GM19452 (cell line): ENCODE results near the gene ROR2.

ENCODE experiments used
- ATAC-seq: cut with Tn5 transposase; IDR thresholded peaks from one replicate; pipeline ENCODE4 v1.9.1; 2021; ENCODE audit not compliant: unreplicated experiment

Gene ROR2

DNA sequence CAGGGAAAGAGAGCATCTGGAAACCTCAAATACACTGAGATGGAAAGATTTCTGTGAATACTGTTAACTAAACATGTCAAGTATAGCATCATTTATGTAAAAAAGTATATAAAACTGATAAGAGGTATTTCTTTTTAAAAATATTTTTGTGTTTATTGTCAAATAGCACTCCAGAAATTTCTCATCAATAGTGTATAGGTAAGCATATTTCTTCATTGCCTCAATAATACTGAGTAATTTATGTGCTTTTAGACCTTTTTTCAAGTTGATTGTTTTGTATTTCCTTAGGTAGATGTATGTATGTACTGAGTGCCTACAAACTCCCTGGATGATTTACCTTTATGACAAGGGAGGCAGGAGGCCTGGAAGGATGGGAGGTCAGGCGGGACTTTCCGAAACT, 196.3 kb downstream of the ROR2 start:
- ATAC-seq, result no peak

DNA sequence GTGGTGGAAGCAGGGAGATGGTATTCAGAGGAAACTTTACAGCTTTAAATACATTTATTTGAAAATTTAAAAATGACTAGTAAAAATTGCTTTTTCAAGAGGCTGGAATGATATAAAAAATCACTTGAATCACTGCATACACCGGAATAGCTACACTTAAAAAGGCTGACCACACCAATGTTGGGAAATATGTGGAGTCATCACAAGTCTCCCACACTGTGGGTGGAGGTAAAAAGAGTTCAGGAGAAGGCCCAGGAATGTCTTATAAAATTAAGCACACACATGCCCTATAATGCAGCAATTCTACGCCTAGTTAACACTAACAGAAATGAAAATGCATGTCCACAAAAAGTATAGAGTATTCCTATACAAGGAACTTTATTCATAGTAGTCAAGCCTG, 198.1 kb downstream of the ROR2 start:
- no peak for ATAC-seq

DNA sequence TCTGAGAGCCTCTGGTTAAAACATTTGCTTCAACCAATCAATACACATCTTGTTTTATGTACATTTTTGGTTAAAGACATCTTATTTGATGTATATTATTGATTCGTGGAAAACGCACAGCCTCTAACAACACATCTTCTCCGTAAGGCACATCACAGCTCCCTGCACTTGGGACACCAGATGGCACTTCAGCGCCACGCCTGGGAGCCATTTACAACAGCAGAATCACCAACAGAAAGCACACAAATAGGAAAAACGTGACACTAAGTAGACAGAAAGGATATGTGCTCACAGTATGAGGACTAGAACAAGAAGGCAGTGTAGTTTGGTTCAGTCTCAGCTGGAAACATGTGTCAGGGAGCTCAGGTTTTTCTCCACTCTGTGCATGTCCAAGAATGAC, 199.7 kb downstream of the ROR2 start:
- ATAC-seq, result no peak

DNA sequence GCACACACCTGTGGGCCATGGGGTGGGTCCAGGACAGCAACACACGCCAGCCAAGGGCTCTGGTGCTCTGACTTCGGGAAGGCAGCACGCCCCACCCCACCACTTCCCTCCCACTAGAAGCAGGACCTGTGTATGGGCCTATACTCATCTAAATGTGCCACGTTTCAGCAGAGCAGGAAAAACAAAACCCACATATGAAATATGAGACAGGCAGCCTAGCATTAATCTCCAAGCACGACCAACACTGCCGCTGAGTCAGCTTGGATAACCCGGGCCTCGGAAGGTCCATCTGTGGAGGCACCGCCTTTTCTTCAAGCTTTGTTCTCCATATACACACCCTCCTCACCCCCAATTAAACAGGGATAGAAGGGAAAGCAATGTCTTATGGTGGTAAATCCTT, 203.1 kb downstream of the ROR2 start:
- no peak for ATAC-seq

DNA sequence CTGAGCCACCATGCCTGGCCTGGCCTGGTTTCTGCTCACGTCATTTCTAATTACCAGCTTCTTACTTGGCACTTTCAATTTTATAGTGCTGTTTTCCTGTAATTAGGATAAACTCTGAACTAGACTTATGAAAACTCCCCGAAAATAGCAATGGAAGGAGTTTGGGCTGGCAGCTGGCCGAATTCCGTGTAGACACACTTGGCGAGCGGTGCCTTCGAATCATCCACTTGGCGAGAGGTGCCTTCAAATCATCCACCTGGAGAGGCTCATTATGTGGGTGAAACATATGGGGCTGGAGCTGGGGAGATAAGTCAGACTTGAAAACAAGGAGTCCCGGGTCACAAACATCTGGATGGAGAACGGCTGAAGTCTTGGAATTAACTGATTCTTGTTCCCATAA, 203.7 kb downstream of the ROR2 start:
- ATAC-seq, result no peak

DNA sequence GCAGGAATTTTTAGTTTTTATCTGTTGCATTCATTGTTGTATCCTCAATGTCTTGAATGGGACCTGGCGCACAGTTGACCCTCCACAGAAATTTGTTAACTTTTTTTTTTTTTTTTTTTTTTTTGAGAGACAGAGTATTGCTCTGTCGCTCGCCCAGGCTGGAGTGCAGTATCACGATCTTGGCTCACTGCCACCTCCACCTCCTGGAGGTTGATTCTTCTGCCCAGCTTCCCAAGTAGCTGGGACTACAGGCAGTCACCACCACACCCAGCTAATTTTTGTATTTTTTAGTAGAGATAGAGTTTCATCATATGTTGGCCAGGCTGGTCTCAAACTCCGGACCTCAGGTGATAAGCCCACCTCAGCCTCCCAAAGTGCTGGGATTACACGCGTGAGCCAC, 205.9 kb downstream of the ROR2 start:
- no peak for ATAC-seq

DNA sequence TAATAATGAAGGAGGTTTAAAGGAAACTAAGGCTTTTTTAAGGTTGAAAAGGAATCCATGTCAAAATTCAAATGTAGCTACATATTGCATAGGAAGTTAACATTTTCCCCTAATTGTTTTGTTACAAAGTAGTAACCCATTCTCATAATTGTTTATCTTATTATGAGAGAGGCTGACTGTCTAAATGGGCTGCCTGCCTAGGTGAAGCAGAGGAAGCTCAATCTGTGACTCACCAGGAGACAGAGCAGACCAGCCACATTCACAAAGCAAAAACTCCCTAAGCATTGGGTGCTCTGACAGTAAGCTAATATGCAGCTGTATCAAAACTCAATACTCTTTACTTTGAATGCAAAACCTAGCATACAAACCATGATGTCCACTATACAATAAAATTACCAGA, 208.5 kb downstream of the ROR2 start:
- no peak for ATAC-seq

DNA sequence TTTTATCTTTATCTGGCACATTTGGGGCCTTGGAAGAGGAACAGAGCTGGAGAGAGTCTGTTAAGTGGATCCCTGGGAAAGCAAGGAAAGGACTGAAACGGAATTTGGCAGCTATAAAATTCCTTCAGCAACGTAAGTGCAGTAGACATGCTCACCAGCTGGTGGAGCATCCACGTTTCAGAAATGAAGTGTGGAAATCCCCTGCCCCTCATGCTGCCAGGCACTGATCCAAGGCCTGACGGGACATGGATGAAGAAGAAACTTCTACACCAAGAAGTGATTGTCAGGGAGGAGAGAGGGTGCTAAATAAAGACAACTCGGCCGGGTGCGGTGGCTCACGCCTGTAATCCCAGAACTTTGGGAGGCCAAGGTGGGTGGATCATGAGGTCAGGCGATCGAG, 209.3 kb downstream of the ROR2 start:
- ATAC-seq, result no peak

DNA sequence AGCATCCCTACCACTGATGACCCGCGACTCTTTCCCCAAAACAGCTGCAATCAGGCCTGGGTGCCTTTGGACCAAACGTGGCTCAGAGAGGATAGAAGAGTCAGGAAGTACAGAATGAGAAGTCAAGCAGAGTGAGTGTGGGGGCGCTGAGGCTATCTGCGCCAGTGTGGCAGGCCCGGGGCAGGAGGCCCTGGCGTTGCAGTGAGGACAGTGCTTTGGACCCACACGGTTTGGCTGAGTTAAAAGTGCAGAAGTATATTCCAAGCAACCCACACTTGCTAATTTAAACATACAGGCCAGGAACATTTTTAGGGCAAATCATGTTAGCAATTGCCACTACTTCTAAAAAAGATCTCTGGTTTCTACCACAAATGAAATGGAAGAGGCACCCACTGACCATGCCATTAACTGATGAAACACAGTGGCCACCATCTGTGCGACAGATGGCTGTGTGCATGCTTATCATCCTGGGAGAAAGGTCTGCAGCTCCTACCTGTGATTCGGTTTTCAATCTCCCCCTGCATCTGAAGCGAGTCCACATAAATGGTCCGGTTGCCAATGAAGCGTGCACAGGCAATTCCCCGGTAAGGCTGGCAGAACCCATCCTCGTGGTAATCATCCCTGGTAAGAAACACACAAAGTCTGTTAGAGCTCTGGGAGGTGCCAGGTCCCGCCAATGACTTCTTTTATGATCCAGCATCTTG, 213.0 kb downstream of the ROR2 start:
- ATAC-seq, result no peak

DNA sequence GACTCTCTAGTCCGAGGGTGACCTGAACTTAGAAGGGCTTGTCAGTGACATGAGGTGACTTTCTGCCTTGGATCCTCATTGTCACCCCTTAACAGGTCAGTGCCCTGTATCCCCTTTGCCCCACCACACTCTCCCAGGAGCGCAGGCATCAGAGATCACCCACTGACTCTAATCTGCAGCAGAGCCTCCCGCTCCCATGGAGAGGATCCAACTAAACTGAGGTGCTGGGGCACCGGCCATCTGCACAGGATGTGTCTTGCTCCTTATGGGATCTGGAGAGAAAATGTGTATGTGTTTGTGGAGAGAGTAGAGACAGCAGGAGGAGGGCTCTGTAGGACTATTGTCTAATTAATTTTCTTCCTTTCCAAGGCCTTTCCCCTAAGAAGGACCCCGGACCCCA, 213.7 kb downstream of the ROR2 start:
- no peak for ATAC-seq

DNA sequence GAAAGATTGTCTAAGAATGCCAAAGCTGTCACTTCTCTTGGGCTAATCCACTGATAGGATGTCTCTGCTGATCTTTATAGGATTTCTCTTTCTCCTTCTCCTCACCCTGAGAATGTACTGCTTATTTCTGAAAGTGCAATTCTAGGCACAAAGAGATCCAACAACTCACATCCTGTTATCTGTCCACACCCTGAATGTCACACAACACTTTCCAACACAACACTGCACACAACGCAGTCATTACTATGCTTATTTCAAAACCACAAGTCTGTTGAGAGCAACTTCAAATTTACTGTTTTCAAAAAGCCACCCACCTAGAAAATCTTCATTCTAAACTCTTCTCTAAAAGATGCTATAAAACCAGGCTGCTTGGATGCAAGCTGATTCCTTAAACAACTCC, 215.0 kb downstream of the ROR2 start:
- no peak for ATAC-seq

DNA sequence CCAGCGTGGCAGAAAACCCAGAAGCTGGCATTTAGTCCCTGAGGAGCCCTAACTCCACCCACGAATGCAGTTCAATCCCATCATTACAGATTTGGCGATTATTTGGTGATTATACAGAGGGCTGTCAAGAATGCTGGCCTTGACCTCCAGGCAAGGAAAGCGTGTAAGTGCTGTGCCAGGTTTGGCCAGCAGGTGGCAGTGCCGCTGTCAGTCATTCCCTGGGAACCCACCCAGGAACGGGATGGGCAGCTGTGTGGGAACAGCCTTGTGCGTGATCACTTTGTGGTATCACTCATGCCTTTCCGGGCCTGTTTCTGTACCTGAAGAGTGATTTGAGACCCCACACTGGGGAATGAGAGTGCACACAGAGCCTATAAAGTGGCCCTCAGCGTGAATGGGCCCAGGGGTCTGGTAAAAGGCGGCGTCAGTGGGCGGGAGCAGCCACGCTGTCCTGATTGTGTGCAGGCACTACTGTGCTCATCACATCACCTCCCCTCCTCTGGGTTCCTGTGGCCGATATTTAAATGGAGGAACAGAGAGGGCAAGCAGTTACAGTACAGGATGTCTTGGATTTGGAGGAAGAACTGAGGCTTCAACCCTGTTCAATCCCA, 215.6 kb downstream of the ROR2 start:
- no peak for ATAC-seq

DNA sequence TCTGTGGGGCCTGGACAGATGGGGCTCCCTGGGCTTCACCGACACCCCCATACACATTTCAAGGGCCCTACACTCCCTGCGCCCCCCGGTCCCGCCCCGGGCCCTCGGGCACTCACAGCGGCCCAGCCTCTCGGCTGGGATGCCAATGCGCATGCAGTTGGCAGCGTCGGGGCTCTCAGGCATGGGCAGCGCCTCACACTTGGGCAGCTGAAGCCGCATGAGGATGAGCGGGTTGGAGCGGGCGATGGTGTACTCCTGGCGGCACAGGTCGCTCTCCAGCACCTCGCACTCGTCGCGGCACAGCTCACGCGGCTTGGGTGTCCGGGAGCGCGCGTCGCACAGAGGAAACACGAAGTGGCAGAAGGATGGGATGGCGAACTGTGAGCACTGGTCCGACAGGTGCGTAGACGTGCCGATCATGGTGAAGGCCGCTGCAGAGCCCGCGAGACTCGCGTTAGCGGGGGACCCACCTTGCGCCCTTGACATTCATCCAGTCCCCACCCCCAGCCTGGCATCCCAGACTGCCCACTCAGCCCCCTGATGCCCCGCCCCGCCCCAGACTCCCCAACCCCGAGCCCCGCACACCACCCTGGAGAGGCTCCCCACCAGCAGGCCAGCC, 216.9 kb downstream of the ROR2 start:
- no peak for ATAC-seq

DNA sequence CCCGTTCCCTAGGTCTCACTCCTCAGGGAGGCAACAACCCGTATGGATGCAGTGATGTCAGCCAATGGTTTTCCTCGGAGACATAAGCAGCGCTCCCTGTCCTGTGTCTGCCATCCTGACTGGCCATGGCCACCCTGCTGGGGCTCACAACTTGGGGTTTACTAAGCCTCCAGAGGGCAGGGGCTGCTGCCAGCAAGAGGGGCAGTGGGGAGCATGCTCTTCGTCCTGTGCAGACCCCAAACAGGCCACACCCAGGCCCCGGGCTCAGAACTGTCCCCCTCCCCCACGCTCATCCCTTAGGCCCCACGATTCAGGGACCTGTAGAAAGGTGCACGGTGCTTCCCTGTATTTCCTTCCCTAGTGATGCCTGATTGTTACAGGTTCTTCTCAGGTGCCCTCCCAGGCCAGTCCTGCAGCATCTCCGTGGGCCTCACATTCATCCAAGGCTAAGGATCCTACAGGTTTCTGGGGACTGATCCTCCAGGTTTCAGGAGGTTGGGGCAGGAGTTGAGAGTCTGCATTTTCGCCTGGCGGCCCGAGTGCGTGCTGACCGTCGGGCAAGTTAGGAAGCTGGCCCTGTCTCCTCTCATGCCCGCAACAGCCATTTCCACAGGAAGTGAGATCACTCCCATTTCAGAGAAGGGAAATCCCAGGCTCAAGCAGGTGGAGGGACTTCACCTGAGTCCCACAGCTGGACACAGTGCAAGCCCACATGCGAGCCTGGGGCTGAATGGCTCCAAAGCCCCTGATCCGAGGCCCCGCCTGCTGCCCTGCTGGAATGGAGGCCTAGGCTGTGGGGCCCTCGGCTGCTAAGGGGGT, 217.6 kb downstream of the ROR2 start:
- no peak for ATAC-seq

DNA sequence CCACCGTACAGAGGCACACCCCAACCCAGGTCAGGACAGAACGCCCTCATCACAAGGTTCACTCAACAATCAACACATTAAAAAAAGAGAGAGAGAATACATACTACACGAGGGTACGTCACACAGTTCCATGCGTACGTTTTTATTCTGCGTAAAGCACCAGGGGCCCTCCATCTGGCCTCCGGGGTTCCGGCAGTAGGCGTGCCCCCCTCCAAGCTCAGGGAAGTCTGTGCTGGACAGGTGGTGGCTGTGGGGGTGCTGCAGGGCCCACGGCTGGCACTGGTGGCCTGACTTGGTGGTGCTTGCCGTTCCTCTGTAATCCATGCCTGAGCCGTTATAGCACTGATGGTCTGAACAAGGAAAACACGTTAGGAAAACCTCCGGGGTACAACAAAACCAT, 219.2 kb downstream of the ROR2 start:
- ATAC-seq, result no peak

DNA sequence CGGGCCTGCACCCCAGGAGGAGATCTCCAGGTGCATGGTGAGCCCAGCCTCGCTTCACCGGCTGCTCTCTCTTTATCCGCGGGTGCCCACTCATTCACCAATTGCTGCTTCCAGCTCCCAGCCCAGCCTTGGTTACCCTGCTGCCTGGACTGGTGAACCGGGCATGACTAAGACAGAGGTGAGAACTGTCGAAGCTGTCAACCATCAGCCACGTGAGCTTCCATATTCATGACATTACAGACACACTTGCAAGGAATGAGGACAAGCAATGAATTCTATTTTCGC, 220.5 kb downstream of the ROR2 start:
- no peak for ATAC-seq

DNA sequence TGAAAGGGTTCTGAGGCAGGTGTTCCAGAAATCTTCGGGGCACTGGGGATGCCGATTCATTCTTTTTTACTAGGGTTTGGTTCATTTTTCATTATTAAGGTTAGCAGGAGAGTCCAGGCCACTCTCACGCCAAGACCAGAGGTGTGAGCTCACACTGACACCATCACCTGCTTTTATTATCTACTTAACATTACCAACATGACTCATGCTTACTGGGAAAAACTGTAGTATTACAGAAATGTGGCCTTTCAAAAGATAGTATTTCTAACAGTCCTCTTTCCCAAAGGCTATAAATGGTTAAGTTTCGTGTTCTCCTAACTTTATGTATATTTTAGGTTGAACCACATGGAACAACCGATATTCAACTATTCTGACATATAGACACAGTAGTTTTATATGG, 222.1 kb downstream of the ROR2 start:
- ATAC-seq, result no peak

DNA sequence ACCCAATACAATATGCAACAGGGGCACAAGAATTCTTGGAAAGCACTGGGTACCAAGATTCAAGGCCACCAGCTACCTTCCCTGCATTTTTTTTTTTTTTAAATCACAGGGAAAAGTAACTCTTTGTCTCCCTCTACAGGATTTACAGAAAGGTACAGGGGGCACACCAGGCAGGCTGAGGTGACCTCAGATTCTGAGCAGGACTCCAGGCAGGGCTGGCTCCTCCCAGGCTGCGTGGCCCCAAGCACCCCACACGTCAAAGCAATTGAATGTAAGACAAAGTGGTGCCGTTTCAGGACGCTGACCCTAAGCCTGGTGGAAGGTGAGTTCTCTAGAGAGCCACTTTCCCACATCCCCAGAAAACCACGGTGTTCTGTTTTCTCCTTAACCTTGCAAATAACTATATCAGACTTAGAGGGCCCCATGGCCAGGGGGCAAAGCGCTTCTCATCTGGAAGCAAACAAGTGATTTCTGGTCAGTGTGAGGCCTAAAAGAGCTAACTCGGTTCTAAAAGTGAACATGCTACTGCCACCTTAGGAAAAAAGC, 222.6 kb downstream of the ROR2 start:
- ATAC-seq, result no peak

DNA sequence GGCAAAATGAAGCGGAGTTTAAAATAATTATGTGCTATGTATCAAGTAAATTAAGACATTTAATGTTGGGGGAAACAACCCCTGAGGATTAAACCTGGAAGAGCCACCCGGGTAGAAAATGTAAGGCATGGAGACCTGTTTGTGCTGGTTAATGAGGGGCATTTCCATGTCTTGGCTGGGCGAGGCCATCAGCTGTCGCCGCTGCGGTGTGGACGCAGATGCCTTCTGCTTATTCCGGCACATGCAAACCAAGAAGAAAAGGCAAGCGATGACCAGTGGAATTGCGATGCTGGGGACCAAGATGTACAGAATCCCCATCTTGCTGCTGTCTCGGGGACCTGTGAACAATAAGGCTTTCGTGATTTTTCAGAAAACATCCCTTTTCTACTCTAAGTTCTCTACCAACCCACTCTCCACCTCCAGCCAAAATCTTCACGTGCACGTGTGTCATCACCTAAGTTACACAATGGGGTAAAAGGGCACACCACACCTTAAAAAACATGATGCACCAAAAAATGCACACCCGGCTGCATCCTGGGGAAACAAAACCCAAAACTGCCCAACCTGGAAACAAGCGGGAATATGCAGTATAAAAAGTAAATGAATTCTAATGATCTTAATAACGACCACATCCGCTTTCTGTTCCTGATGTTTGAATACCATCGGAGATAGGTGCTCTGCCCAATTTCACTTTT, 223.5 kb downstream of the ROR2 start:
- no peak for ATAC-seq

DNA sequence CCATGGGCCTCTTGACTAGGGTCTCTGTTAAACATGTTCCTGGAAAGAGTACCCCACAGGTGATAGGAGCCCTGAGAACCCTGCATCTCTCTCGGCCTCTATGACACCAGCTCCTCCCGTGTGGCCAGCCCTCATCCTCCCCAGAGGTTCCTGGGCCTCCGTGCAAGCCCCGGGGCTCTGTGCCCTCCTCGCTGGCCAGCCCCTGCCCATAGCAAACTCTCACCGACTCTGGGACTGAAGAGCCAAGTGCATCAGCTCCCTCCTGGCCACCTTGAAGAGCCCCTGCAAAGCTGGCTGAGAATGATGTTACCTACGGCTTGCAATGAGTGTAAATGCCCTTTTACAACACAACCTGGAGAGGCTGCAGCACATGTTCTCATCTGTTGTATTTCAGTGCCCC, 224.4 kb downstream of the ROR2 start:
- ATAC-seq, result no peak
